SU-DHL-6 (cell line): ENCODE data around the gene ERP29.

Experiments used
- CTCF ChIP-seq: fragments of 200-600 bp; sonication (generic); IDR thresholded peaks from one replicate; pipeline ENCODE4 v1.5.1; 2017; ENCODE audit warnings: antibody characterized with exemption, mild to moderate bottlenecking, low read length, moderate library complexity; ENCODE audit not compliant: insufficient read depth, poor library complexity, severe bottlenecking
- EZH2phosphoT487 ChIP-seq: fragments of 200-600 bp; sonication (generic), shearing (Covaris generic); conservative IDR thresholded peaks from 2 replicates; pipeline ENCODE4 v1.6.1; 2018; ENCODE audit warnings: mild to moderate bottlenecking, antibody characterized with exemption, low read length, moderate library complexity, mixed read lengths

- TF ChIP-seq CTCF: no peak
- no peak for TF ChIP-seq EZH2phosphoT487
Observed at GRCh38 chr12:111978545-111978944, 34.7 kb upstream of the ERP29 start.
